Peyer's patch (tissue), 4 donors: Measurements from ENCODE around the gene P2RX7.

ENCODE experiments used
- CTCF ChIP-seq, 6 experiments: fragments of 450-650 bp in 4 of 6; fragments of 200-600 bp in 2 of 6; sonication (generic) in 1 of 6; IDR thresholded peaks; one replicate each; pipeline ENCODE4 v1.5.1; 2017 to 2019; ENCODE audit warnings: antibody characterized with exemption in 6 of 6, mild to moderate bottlenecking in 3 of 6, moderate library complexity in 1 of 6
- POLR2A ChIP-seq, 2 donors: fragments of 450-650 bp; IDR thresholded peaks; one replicate each; pipeline ENCODE4 v1.5.1; 2017; ENCODE audit warnings: antibody characterized with exemption in 2 of 2, mild to moderate bottlenecking in 2 of 2, moderate library complexity in 2 of 2

GRCh38 chr12:121175383-121176119, 42.9 kb downstream of the P2RX7 start:
- TF ChIP-seq CTCF (IDR thresholded peaks at IDR 0.05) (no peak), POLR2A (IDR thresholded peaks at IDR 0.05) (no peak)
